HL-60 (cell line): Measurements from ENCODE around the gene CCDC120.

Source experiments
- DNase-seq, 2 experiments: peaks; one replicate each; pipeline ENCODE4 v3.0.0-alpha.2; 2010 to 2020; ENCODE audit warnings: low read depth in 1 of 2, low spot score in 1 of 2
- H3K27ac ChIP-seq: fragments of 250-450 bp; sonication (Bioruptor Pico); replicated peaks from 2 replicates; pipeline ENCODE4 v1.5.1; 2020; ENCODE audit warnings: mild to moderate bottlenecking, moderate library complexity
- H3K27me3 ChIP-seq: fragments of 250-450 bp; sonication (Bioruptor Pico); 2 replicates; pipeline ENCODE4 v1.5.1; 2021; ENCODE audit warnings: mild to moderate bottlenecking, moderate library complexity; ENCODE audit not compliant: insufficient read depth, poor library complexity, severe bottlenecking
- H3K4me3 ChIP-seq: replicated peaks from 2 replicates; pipeline ENCODE4 v1.5.1; 2011; ENCODE audit warnings: mild to moderate bottlenecking, control low read depth, low read length; ENCODE audit not compliant: insufficient read depth
- GABPA ChIP-seq: IDR thresholded peaks from 2 replicates; pipeline ENCODE4 v1.6.1; 2012; ENCODE audit warnings: low read depth
- POLR2AphosphoS5 ChIP-seq: IDR thresholded peaks from 2 replicates; pipeline ENCODE4 v1.6.1; 2012; ENCODE audit warnings: low read depth
- SPI1 ChIP-seq: IDR thresholded peaks from 2 replicates; pipeline ENCODE4 v1.6.1; 2012; ENCODE audit warnings: low read depth, mild to moderate bottlenecking, borderline replicate concordance
- TF ChIP-seq, protein P1 (sequence below): IDR thresholded peaks from one replicate; pipeline ENCODE4 v1.5.1; 2011; ENCODE audit warnings: low read length, control low read depth, inconsistent platforms; ENCODE audit not compliant: insufficient read depth
- TF ChIP-seq, protein P2 (sequence below): IDR thresholded peaks from 2 replicates; pipeline ENCODE4 v1.6.1; 2012; ENCODE audit warnings: low read depth; ENCODE audit not compliant: insufficient replicate concordance

Gene CCDC120

GRCh38 chrX:49043220-49043986 is 15.4 kb upstream of the CCDC120 start, which contains the start of gene TFE3:
Gene TFE3, minus strand, starts transcription at chrX:49043357. Its CDS starts 131 bp downstream, at chrX:49043226.
- no peak for TF ChIP-seq GABPA
- TF ChIP-seq, protein P1, sequence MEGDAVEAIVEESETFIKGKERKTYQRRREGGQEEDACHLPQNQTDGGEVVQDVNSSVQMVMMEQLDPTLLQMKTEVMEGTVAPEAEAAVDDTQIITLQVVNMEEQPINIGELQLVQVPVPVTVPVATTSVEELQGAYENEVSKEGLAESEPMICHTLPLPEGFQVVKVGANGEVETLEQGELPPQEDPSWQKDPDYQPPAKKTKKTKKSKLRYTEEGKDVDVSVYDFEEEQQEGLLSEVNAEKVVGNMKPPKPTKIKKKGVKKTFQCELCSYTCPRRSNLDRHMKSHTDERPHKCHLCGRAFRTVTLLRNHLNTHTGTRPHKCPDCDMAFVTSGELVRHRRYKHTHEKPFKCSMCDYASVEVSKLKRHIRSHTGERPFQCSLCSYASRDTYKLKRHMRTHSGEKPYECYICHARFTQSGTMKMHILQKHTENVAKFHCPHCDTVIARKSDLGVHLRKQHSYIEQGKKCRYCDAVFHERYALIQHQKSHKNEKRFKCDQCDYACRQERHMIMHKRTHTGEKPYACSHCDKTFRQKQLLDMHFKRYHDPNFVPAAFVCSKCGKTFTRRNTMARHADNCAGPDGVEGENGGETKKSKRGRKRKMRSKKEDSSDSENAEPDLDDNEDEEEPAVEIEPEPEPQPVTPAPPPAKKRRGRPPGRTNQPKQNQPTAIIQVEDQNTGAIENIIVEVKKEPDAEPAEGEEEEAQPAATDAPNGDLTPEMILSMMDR = peak; percentile 13
- DNase-seq = peak; percentile 92 to 98
- no peaks in the 10 kb centered on the region for H3K27me3 ChIP-seq
- peak within 1 kb of the TSS; percentile 86 for H3K27ac ChIP-seq
- H3K4me3 ChIP-seq = peak within 1 kb of the TSS; percentile 62

GRCh38 chrX:49043987-49044281 is 14.9 kb upstream of the CCDC120 start:
- Histone ChIP-seq H3K27ac (peak overlapping the region; percentile 46), H3K4me3 (peak overlapping the region; percentile 27), H3K27me3 (no peaks in the 10 kb centered on the region)
- DNase-seq = no peak
- TF ChIP-seq, protein P1 = no peak
- TF ChIP-seq POLR2AphosphoS5 (no peak), GABPA (no peak), SPI1 (no peak)
- TF ChIP-seq, protein P2, sequence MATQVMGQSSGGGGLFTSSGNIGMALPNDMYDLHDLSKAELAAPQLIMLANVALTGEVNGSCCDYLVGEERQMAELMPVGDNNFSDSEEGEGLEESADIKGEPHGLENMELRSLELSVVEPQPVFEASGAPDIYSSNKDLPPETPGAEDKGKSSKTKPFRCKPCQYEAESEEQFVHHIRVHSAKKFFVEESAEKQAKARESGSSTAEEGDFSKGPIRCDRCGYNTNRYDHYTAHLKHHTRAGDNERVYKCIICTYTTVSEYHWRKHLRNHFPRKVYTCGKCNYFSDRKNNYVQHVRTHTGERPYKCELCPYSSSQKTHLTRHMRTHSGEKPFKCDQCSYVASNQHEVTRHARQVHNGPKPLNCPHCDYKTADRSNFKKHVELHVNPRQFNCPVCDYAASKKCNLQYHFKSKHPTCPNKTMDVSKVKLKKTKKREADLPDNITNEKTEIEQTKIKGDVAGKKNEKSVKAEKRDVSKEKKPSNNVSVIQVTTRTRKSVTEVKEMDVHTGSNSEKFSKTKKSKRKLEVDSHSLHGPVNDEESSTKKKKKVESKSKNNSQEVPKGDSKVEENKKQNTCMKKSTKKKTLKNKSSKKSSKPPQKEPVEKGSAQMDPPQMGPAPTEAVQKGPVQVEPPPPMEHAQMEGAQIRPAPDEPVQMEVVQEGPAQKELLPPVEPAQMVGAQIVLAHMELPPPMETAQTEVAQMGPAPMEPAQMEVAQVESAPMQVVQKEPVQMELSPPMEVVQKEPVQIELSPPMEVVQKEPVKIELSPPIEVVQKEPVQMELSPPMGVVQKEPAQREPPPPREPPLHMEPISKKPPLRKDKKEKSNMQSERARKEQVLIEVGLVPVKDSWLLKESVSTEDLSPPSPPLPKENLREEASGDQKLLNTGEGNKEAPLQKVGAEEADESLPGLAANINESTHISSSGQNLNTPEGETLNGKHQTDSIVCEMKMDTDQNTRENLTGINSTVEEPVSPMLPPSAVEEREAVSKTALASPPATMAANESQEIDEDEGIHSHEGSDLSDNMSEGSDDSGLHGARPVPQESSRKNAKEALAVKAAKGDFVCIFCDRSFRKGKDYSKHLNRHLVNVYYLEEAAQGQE = no peak

DNA sequence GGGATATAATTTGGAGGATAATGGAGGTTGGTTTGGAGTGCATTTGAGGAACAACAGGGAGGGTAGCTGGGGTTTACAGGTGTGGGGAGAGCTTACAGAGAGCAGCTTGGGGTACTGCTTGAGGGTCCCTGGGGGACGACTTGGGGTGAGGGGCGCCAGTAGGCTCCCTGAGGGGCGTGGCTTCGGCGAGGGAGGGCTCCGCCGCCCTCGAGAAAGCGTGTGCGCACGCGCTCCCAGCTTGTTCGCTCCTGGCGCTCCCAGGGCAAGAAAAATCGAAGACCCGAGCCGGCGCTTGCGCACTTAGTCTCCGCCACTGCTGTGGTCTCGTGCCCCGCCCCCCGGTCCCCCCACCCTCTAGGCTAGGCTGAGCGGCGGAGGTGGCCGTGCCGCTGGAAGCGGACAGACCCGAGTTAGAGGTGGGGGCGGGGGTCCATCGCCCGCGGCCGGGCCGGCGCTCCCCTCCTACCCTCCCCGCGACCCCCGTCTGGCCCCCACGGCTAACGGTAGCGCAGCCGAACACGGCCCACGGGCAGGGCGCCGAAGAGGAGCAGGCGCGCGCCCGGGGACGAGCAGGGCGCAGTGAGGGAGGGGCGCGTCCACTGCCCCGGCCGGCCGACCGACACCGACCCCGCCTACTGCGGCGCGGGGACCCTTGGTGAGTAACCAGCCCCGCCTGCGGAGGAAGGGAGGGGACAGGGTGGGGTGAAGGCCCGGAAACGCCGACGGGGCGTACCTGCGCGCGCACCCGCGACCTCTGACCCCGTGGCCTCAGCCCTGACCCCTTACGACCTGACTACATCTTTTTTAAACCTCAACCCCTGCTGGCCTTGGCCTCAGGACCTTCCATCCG is 5.4 kb upstream of the CCDC120 start:
- no peaks in the 10 kb centered on the region for H3K27me3 ChIP-seq
- no peak overlapping the region; the same call in 1 of the 2 replicates for H3K4me3 ChIP-seq
- no peak for DNase-seq
- no peak for TF ChIP-seq SPI1
- H3K27ac ChIP-seq = no peak overlapping the region

GRCh38 chrX:49054073-49054762 is 4.6 kb upstream of the CCDC120 start:
- Histone ChIP-seq H3K4me3 (no peak overlapping the region), H3K27me3 (no peaks in the 10 kb centered on the region), H3K27ac (no peak overlapping the region)
- TF ChIP-seq, protein P2 = no peak
- TF ChIP-seq POLR2AphosphoS5 (no peak), SPI1 (no peak), GABPA (no peak)
- TF ChIP-seq, protein P1 = no peak
- DNase-seq = no peak
